ENCODE data around the gene WIPF1.

WIPF1 gene, protein sequence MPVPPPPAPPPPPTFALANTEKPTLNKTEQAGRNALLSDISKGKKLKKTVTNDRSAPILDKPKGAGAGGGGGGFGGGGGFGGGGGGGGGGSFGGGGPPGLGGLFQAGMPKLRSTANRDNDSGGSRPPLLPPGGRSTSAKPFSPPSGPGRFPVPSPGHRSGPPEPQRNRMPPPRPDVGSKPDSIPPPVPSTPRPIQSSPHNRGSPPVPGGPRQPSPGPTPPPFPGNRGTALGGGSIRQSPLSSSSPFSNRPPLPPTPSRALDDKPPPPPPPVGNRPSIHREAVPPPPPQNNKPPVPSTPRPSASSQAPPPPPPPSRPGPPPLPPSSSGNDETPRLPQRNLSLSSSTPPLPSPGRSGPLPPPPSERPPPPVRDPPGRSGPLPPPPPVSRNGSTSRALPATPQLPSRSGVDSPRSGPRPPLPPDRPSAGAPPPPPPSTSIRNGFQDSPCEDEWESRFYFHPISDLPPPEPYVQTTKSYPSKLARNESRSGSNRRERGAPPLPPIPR

DNA sequence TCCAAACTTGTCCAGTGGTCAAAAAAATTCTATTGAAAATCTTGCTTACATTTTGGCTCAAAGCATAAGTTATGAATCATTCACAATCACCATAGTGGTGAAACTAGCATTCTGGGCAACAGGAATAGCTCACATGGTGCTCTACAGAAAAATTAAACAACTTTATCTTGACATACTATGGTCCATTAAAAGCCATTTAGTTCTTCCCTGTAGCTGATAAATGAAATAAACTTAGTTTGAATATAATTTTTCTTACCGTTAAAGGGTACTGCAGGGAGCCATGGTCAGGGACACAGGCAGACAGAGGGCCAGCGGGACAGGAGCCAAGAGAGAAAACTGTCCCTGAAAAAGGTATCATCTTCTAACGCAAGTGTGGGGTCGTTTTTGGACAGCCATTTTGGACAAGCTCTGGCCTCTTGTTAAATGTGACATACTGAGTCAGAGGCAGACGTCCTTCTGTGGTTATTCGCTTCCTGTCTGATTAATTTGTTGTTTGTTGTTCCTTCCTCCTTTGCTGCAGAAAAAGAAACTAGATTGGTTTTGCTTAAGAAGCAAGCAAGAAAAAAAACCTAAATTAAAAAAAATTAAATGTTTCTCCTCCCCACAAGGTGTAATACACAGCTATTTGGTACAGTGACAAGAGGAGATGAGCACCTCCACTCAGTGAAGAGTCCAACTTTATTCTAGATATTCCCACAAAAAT, at the start of gene WIPF1:
TSS of gene WIPF1 (minus strand) at position 460 of the 703 bp plus-strand sequence. CDS start 12,231 bp downstream, outside the sequence.
- DNase-seq: no peak

DNA sequence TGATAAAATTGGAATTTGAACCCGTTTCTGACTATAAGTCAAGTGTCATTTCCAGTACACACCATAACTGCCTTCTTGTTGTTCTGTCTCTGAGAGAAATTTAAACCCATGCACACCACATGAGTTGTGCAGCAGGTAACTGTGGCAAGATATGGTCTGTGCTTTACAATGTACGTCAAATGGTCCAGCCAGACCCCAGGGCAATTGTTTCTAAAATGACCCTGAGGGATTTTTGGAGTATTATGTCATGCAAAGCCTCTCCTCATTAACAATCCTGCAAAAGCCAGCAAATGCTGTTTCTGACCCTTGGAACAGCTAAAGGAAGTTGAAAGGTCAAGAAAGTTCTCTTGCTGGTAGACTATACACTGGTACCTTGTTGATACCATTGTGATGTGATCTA, 47.7 kb upstream of the WIPF1 start:
- no peak for DNase-seq

DNA sequence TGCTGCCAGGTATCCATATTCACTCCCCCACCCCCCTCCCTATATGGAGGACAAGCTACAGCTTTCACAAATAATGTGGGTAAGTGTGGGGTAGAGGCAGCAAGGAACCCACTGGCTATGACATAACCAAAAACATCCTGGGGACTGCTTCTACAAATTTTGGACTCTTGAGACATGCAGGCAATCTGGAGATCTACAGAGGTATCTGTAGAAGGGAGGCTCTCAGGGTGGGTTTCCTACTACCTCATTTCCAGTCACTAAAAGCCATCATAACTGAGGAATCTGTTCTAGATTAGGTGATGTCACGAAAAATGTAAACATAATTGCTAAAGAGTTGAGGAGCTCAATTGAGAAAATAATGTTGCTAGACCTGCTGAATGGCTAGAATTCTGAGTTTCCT, 46.8 kb upstream of the WIPF1 start:
- DNase-seq: no peak

DNA sequence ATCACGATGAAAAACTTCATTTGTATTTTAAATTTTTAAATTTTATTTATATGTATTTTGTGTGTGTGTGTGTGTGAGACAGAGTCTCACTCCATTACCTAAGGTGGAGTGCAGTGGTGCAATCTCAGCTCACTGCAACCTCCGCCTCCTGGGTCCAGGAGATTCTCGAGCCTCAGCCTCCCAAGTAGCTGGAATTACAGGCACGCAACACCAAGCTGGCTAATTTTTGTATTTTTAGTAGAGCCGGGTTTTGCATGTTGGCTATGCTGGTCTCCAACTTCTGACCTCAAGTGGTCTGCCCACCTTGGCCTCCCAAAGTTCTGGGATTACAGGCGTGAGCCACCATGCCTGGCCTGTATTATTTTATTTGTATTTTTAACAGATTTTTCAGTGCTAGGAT, 45.8 kb upstream of the WIPF1 start:
- no peak for DNase-seq

DNA sequence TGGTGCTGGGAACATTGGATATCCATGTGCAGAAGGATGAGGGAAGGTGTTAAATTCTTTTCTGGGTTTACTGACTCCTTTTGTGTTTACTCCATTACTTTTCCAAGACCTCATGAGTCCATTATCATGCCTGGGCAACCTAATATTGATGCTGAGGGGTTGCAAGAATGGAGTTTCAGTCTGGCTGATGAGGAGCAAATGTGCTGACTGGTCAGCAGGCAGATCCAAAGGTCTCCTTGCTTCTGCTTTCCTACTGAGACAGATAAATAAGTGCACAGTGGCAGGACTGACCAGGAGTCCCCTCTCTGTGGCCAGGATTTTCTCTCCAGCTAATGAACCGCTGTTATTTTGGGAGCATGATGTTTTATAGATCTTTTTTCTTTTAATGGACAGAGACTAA, 43.6 kb upstream of the WIPF1 start:
- no peak for DNase-seq

DNA sequence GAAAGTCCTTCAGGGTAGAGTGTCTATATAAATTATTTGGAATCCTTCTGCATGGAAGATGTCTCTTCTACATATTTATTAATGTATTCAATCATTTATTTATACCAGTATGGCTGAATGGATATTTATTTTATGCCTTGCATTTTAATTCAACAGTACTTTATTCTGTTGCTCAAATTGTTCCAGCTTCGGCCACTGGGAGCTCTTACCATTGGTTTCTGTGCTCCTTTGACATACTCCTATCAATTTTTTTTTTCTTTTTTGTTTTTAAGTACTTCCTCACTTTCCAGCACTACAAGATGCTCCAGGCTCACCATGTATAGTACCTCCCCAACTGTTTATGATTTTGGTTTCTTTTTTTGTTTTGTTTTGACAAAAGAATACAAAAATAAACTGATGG, 39.4 kb upstream of the WIPF1 start:
- DNase-seq: no peak

DNA sequence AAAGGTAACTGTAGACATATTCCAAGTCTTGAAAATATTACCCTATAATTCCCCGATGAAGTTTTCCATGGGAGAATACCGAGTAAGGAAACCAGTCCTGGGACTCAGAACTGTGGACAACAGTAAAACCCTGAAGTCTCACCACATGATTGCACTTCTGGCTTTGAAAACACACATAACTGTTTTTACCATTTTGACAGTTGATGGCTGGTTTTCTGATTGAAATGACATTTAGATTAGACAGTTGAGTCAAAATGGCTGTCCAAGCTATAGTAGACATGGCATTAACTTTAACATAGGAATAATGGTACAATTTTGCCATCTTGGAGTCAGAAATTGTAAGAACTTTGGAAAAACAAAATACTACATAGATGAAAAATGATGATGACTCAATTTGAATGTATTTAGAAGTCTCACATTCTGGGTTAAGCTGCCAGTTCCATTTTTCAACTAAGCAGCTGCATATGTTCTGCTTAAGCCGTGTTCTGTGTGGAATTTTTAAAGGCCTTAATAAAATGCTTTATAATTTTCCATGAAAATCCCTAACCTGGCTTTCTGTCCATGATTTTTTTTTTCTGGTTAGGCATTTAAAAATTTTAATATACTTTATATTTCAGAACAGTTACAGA, 38.3 kb upstream of the WIPF1 start:
- DNase-seq: no peak

DNA sequence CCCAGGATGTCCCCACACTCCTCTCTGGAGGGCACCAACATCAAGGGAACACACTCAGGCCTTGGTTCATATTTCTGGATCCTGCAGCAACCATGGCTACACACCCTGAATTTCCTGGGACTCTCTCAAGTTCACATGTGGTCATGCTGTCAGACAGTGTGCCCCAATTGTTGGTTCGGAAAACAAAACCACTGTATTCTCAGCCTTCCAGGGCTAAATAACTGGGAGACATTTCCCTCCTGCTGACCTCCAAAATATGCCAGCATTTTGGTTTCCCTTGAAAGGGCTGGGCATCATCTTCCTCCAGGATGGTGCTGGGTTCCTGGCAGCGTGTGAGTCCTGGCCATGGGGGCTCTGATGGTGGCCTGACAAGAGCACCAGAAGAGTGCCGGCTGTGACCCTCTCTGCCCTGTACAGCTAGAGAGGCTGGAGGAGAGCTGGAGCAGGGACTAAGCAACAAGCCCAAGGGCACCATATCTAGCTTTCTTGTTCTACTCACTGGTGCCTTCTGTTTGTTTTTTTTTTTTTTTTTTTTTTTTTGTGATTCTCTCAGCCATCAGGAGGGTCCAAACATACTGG, 37.5 kb upstream of the WIPF1 start:
- DNase-seq: no peak

DNA sequence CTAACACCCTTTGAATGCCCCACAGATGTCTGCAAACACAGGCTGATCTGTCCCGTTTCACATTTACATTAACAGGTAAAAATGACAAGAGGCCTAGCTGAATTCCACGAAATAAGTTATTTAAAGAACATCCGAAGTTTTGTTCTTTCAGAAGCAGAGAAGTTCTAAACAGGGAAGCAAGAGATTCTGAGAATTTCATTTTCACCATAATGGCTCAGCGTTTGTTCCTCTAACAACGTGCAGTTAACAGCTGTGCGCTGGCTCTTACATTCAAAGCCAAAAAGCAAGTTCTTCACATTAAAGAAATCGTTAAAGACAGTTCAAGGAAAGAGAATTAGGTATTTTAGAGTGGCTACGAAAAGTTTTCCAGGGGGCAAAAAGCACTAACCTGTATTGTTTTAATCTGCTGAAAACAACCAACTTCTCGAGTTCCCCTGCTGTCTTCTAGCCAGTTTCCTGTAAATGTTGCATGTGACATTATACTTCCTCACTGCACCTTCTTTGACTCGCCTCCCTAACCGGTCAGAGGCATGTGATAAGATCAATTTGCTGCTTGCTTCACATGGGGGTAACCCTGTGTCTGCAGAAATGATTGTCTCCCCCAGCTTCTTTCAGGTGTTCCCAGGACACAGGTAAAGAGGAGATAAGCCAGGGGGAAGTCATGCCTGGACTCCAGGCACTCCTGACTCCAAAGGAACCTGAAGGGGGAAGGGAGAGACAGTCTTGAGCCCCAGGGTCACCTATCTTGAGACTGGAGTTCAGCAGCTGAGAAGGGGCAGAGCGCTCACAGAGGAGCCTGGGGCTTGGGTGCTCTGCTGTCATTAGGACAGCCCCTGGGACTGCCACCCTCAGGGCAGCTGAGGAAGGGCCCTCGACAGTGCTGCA, 36.8 kb upstream of the WIPF1 start:
- no peak for DNase-seq

DNA sequence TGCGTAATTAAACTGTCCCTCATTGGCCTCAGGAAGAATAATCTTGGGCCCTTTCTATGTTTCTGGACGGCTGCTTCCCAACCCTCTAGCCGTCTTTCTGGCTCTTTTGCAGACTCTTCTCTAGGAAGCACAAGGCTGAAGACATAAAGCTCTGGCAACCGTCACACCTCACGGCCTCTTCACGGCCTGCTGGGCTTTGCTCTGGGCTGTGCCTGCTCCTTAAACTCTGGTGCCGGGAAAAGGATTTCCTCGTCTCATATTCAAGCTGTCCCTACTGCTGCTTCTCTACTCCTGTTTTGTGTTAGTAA, 36.0 kb upstream of the WIPF1 start:
- DNase-seq: no peak

DNA sequence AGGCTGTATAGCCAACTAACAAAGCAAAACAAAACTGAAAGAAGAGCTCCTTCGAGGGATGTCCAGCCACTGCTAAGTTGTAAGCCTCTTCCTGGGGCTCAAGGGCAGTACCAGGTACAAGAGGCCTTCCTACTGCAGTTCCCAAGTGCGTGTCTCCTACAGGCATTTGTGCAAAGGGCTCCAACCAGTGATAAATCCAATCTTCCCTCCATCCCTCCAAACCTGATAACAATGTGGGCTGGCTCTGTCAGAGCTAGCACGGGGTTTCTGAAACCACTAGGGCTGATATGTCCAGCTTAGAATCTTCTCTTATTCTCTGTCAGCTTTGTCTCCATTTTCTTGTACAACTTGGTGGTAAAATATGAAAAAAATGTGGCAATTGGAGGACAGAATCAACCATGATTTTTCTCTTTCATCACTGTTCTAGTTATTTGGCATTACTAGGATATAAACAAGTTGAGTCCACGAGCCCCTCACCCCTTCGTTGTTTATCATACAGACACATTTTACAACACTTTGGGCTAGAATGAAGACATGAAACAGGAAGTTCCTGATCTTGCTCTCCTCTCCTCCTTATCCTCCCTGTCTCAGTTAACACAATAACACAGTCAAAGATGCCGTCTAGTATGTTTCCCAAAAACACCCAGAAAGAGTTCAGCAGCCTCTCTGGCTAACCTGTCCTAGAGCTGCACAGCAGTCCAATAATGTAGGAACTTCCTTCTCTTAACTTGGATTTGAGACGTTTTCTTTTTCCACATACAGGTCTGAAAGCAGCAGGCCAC, 35.4 kb upstream of the WIPF1 start:
- no peak for DNase-seq

DNA sequence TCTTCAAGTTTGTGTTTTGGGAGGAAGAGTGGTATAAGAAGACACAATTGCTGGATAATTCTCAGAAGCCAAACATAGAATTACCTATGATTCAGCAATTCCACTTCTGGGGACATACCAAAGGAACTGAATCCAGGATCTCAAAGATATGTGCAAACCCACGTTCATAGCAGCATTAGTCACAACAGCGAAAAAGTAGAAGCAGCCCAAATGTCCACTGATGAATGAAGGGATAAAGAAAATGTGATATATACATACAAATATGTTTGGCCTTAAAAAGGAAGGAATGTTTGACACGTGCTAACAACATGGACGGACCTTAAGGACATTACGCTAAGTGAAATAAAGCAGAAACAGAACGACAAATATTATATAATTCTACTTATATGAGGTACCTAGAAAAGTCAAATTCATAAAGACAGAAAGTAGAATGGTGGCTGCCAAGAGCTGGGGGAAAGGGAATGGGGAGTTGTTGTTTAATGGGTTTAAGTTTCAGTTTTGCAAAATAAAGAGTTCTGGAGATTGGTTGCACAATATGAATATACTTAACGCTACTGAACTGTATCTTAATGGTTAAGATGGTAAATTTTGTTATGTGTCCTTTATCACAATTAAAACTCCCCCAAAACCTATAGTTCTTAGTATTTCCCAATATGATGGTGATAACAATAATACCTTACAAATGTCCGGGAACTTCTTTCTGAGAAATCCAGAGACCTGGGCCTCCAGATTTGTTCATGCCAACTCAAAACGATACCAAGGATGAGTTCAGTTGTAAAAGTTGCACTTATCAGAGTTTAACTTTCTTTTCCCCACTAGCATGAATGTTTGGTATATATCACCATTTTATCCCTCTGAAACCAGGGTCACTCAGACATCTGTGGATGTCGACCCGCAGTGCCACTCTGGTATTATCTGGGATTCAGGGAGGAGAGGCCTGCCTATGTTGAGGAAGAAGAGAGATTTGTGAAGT, 33.7 kb upstream of the WIPF1 start:
- no peak for DNase-seq

DNA sequence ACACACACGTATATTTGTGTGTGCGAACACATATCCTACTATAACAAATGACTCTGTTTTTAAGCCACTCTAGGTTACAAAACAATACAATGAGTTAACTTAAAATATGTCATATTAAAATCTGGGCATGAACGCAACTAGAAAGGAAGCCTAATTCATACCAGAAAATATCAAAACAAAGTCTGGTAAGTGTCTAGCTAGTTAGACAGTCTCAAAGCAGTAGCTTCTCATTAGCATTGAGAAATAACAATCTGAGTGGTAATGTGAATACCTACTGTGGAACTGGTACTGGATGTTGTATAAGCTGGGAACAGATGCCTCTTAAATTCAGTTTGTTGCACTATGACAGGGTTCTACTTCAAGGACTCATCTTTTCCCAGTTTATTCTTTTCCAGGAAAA, 32.5 kb upstream of the WIPF1 start:
- no peak for DNase-seq

DNA sequence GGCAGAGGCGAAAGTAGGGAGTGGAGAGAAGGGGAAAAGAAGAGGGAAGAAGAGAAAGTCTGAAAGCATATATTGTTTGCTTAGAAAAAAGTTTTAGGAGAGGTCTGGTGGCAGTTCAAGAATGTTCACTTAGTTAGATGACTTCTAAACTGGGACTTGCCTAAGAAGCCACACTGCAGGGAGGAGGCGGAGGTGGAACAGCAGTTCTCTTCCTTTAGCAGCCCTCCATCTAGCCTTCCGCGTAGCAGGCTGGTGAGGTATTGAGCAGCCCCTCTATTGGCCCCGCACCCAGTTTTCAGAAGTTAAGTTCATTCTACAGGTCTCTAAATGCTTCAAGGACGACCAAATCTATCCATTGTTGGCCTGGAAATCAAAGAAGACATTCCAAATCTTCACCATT, 31.9 kb upstream of the WIPF1 start:
- no peak for DNase-seq

DNA sequence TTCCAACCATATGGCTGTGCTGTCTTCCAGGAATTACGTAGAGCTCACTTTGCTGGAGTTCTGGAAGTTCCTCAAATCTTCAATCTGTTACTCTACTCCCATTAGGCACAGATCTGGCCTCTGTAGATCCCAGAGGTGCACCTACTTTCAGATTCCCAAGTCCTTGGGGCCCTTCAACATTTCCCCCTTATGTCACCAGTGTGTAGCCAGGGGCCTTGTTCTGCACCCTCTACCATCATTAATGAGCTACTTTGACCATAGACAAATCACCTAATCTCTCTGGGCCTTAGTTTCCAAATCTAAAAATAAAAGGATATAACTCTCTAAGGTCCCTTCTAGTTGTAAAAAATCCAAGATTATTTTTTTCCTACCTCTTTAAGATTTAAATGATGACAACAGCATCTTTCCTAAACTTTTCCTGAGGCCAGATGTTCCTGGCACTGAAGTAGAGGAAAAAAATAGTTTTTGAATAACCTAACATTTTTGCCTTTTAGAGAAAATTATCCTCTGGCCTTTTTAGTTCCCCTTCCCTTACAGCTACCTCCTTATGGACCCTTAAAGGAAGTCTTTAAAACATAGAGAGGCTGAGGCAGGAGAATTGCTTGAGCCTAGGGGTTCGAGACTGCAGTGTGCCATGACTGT, 31.0 kb upstream of the WIPF1 start:
- DNase-seq: no peak

DNA sequence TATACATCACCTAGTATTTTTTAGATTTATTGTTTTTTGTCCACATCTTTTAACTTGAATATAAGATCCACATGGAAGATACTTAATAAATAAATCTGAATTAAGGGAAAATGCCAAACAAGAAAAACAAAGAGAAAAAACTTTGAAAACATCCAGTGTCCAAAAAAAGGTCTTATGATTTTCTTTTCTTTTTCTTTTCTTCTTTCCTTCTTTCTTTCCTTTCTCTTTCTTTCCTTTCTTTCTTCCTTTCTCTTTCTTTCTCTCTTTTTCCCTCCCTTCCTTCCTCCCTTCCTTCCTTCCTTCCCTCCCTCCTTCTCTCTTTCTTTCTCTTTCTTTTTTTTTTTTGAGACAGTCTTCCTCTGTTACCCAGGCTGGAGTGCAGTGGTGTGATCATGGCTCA, 29.6 kb upstream of the WIPF1 start:
- DNase-seq: no peak

DNA sequence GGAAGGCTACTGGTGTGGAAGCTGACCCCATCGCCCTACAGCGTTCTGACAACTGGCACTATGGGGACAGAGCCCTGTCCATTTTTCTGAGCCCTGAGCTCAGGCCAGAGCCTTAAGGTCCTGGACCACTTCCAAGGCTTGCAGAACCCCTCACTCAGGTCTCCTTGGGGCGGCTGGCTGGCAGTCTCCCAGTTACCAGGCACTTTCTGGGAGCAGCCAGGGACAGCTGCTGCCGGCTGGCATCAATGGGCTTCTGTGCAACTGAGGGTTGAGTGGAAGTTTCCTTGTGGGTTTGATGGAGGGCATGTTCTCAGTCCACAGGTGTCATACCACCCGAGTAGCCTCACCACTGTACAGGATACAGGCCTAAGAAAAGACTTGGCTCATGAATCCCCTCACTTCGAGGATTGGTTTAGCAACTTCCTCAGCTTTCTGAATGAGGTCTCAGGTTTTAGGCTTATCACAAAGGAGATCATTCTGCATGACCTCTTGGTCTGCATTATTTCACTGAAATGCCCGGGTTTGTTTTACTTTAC, 27.4 kb upstream of the WIPF1 start:
- no peak for DNase-seq

DNA sequence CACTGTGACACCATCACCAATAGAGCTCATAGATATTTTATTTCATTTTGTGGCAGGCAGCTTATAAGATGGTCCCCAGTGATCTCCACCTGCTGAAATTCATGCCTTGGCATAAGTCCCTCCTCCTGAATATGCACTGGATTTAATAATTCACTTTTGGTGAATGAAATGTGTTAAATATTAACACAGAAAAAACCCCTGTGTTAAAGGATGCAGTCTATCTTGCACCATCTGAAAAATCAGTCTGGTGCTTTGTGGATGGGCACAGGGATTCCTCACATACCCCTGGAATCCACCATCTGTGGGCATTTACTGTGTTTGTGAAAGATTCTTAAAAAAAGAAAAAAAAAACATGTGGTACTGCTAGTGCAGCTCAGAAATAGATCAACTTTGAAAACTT, 26.1 kb upstream of the WIPF1 start:
- no peak for DNase-seq

DNA sequence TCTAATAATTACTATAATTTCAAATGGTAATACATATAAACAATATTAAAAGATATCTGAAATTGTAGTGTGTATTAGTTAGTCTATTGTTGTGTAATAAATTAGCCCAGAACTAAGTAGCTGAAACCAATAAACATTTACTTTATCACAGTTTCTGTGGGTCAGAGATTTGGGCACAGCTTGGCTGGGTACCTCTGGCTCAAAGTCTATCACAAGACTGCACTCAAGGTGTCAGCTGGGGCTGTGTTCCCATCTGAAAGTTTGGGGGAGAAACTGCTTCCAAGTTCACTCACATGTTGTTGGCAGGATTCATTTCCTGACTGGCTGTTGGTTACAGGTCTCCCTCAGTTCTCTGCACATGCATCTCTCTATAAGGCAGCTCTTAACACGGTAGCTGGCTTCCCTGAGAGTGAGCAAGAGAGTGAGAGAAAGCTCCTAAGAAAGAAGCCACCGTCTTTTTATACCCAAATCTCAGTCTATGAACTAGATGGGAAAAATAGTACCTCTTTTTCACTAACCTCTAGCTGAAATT, 25.6 kb upstream of the WIPF1 start:
- no peak for DNase-seq

DNA sequence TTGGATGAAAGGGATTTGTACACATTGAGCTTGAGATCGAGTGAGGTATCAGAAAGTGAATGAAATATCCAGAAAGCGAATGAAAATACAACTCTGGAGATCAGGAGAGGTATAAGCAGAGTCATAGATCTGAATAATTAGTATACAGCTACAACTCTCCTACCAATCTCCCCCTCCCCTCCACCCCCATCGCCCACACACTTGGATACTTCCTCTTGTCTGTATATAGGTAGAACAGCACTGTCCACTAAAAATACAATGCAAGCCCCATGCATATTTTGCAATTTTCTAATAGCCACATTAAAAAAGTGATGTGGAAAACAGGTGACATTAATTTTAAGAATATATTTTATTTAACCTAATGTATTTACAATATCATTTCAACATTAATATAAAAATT, 23.7 kb upstream of the WIPF1 start:
- no peak for DNase-seq

Data from NCI-H226 (cell line).